RWPE2 (cell line): ENCODE data around the gene TNNT2.

ENCODE experiments used
- ATAC-seq: fragments of 200-7000 bp; cut with Tn5 transposase; 3 replicates; pipeline ENCODE4 v1.9.1; 2021; ENCODE audit warnings: low read depth
- DNase-seq: peaks from one replicate; pipeline ENCODE4 v3.0.0-alpha.2; 2020; ENCODE audit warnings: low spot score
- H3K27ac ChIP-seq: fragments of 450-650 bp; 2 replicates; pipeline ENCODE4 v1.5.1; 2017; ENCODE audit warnings: mild to moderate bottlenecking; ENCODE audit not compliant: poor library complexity, severe bottlenecking
- H3K27me3 ChIP-seq: fragments of 250-450 bp; sonication (Bioruptor Pico); 2 replicates; pipeline ENCODE4 v1.5.1; 2021; ENCODE audit warnings: mild to moderate bottlenecking, moderate library complexity; ENCODE audit not compliant: insufficient read depth, poor library complexity, severe bottlenecking
- H3K36me3 ChIP-seq: fragments of 250-450 bp; sonication (Bioruptor Pico); 2 replicates; pipeline ENCODE4 v1.5.1; 2020; ENCODE audit warnings: low read depth, mild to moderate bottlenecking, moderate library complexity
- H3K4me1 ChIP-seq: fragments of 250-450 bp; sonication (Bioruptor Pico); 2 replicates; pipeline ENCODE4 v1.5.1; 2021; ENCODE audit warnings: mild to moderate bottlenecking, moderate library complexity; ENCODE audit not compliant: insufficient read depth, poor library complexity, severe bottlenecking
- H3K4me3 ChIP-seq: fragments of 250-450 bp; sonication (Bioruptor Pico); 2 replicates; pipeline ENCODE4 v1.5.1; 2021; ENCODE audit warnings: mild to moderate bottlenecking, moderate library complexity; ENCODE audit not compliant: severe bottlenecking
- H3K9me3 ChIP-seq: fragments of 250-450 bp; sonication (Bioruptor Pico); 2 replicates; pipeline ENCODE4 v1.5.1; 2021; ENCODE audit warnings: mild to moderate bottlenecking, moderate library complexity; ENCODE audit not compliant: severe bottlenecking
- CTCF ChIP-seq: fragments of 450-650 bp; IDR thresholded peaks from one replicate; pipeline ENCODE4 v1.5.1; 2017; ENCODE audit warnings: mild to moderate bottlenecking, moderate library complexity; ENCODE audit not compliant: poor library complexity, severe bottlenecking

TNNT2 gene

GRCh38 chr1:201383647-201384405 lies 6.3 kb upstream of the TNNT2 start:
- no peak overlapping the region for H3K4me3 ChIP-seq
- no peaks in the 10 kb centered on the region for H3K27me3 ChIP-seq
- peak; percentile 77 for ATAC-seq
- no peaks in the 10 kb centered on the region for H3K9me3 ChIP-seq
- peaks cover 14% of the 10 kb centered on the region for H3K4me1 ChIP-seq
- peaks cover 59% of the 10 kb centered on the region for H3K36me3 ChIP-seq
- H3K27ac ChIP-seq: peak overlapping the region; percentile 80
- no peak for DNase-seq
- no peak for TF ChIP-seq CTCF

- no peak for TF ChIP-seq CTCF
- DNase-seq (no peak), ATAC-seq (no peak)
- Histone ChIP-seq H3K27ac (no peak overlapping the region), H3K4me3 (no peak overlapping the region), H3K9me3 (no peaks in the 10 kb centered on the region), H3K27me3 (no peaks in the 10 kb centered on the region), H3K4me1 (peaks cover 15% of the 10 kb centered on the region), H3K36me3 (peaks cover 35% of the 10 kb centered on the region)
These were observed 3.6 kb upstream of the TNNT2 start for GRCh38 chr1:201381130-201381529.

- Histone ChIP-seq H3K36me3 (peaks cover 22% of the 10 kb centered on the region), H3K27ac (no peak overlapping the region), H3K4me3 (no peak overlapping the region), H3K27me3 (no peaks in the 10 kb centered on the region), H3K4me1 (peaks cover 13% of the 10 kb centered on the region), H3K9me3 (no peaks in the 10 kb centered on the region)
- no peak for TF ChIP-seq CTCF
- DNase-seq (no peak), ATAC-seq (no peak)
These were observed 2.3 kb upstream of the TNNT2 start for GRCh38 chr1:201379733-201380242.

- no peak for TF ChIP-seq CTCF
- H3K4me1 ChIP-seq: peaks cover 5% of the 10 kb centered on the region
- DNase-seq (no peak), ATAC-seq (no peak)
- H3K27me3 ChIP-seq: peaks cover 5% of the 10 kb centered on the region
- no peak overlapping the region for H3K27ac ChIP-seq
- H3K9me3 ChIP-seq: no peaks in the 10 kb centered on the region
- H3K36me3 ChIP-seq: peaks cover 12% of the 10 kb centered on the region
- H3K4me3 ChIP-seq: no peak overlapping the region
These were observed 1.3 kb upstream of the TNNT2 start for GRCh38 chr1:201378804-201379203.
